H9 (cell line): ENCODE data around the gene FMN1. TPM values are rescaled to one million over a fixed set of nuclear protein-coding genes. Genes with fewer than 3 reads are reported as not detected.

Experiments used
- DNase-seq: peaks from one replicate; pipeline ENCODE4 v3.0.0-alpha.2; 2017
- H2AFZ ChIP-seq: one replicate; pipeline ENCODE4 v1.6.1; 2013; ENCODE audit warnings: mild to moderate bottlenecking, low read length, control low read depth, moderate library complexity
- H2AK5ac ChIP-seq: 2 replicates; pipeline ENCODE4 v1.6.1; 2013; ENCODE audit warnings: low read length, control low read depth, mixed read lengths; ENCODE audit not compliant: insufficient read length
- H2BK120ac ChIP-seq: one replicate; pipeline ENCODE4 v1.6.1; 2013; ENCODE audit warnings: low read depth, mild to moderate bottlenecking, low read length, control low read depth, inconsistent platforms; ENCODE audit not compliant: poor library complexity, severe bottlenecking
- H2BK12ac ChIP-seq: 2 replicates; pipeline ENCODE4 v1.6.1; 2013; ENCODE audit warnings: low read length, control low read depth, mixed read lengths, low read depth; ENCODE audit not compliant: insufficient read length
- H2BK15ac ChIP-seq: 2 replicates; pipeline ENCODE4 v1.6.1; 2013; ENCODE audit warnings: low read depth, low read length, control low read depth
- H2BK20ac ChIP-seq: one replicate; pipeline ENCODE4 v1.6.1; 2013; ENCODE audit warnings: low read depth, mild to moderate bottlenecking, low read length, control low read depth, inconsistent platforms; ENCODE audit not compliant: poor library complexity, severe bottlenecking
- H2BK5ac ChIP-seq: 2 replicates; pipeline ENCODE4 v1.6.1; 2013; ENCODE audit warnings: low read length, control low read depth, mixed read lengths; ENCODE audit not compliant: insufficient read length
- H3K14ac ChIP-seq: 2 replicates; pipeline ENCODE4 v1.6.1; 2013; ENCODE audit warnings: low read length, control low read depth; ENCODE audit not compliant: insufficient read depth
- H3K18ac ChIP-seq: 2 replicates; pipeline ENCODE4 v1.6.1; 2013; ENCODE audit warnings: low read depth, mild to moderate bottlenecking, mixed read lengths, low read length, control low read depth; ENCODE audit not compliant: insufficient read length
- H3K23ac ChIP-seq: 2 replicates; pipeline ENCODE4 v1.6.1; 2013; ENCODE audit warnings: low read length, control low read depth, mixed read lengths, low read depth; ENCODE audit not compliant: insufficient read length
- H3K23me2 ChIP-seq: 2 replicates; pipeline ENCODE4 v1.6.1; 2013; ENCODE audit warnings: low read depth, mild to moderate bottlenecking, mixed read lengths, low read length, control low read depth; ENCODE audit not compliant: insufficient read length, poor library complexity, severe bottlenecking
- H3K27ac ChIP-seq: 2 replicates; pipeline ENCODE4 v1.5.1; 2013; ENCODE audit warnings: low read length, control low read depth, mixed read lengths, low read depth; ENCODE audit not compliant: insufficient read length
- H3K27me3 ChIP-seq: 2 replicates; pipeline ENCODE4 v1.6.1; 2013; ENCODE audit warnings: low read length, control low read depth, inconsistent platforms; ENCODE audit not compliant: insufficient read depth
- H3K4ac ChIP-seq: 2 replicates; pipeline ENCODE4 v1.6.1; 2013; ENCODE audit warnings: low read depth, mild to moderate bottlenecking, control low read depth, inconsistent platforms, low read length, moderate library complexity
- H3K4me1 ChIP-seq: 2 replicates; pipeline ENCODE4 v1.6.1; 2013; ENCODE audit warnings: low read length, control low read depth, inconsistent platforms; ENCODE audit not compliant: insufficient read depth
- H3K4me2 ChIP-seq: 2 replicates; pipeline ENCODE4 v1.6.1; 2013; ENCODE audit warnings: low read length, control low read depth, mixed read lengths; ENCODE audit not compliant: insufficient read length, insufficient read depth
- H3K56ac ChIP-seq: 2 replicates; pipeline ENCODE4 v1.6.1; 2013; ENCODE audit warnings: low read depth, mild to moderate bottlenecking, mixed read lengths, low read length, control low read depth; ENCODE audit not compliant: insufficient read length
- H3K79me1 ChIP-seq: 2 replicates; pipeline ENCODE4 v1.6.1; 2013; ENCODE audit warnings: low read depth, mild to moderate bottlenecking, moderate library complexity, low read length, control low read depth, inconsistent platforms; ENCODE audit not compliant: insufficient read depth, poor library complexity, severe bottlenecking
- H3K79me2 ChIP-seq: 2 replicates; pipeline ENCODE4 v1.6.1; 2013; ENCODE audit warnings: low read length, control low read depth, inconsistent platforms; ENCODE audit not compliant: insufficient read depth
- H3K9ac ChIP-seq: 2 replicates; pipeline ENCODE4 v1.6.1; 2013; ENCODE audit warnings: low read length, control low read depth, mixed read lengths; ENCODE audit not compliant: insufficient read length; ENCODE audit errors: extremely low read depth
- H3K9me3 ChIP-seq: one replicate; pipeline ENCODE4 v1.6.1; 2013; ENCODE audit warnings: low read depth, low read length, inconsistent platforms; ENCODE audit not compliant: control insufficient read depth
- H3T11ph ChIP-seq: one replicate; pipeline ENCODE4 v1.6.1; 2013; ENCODE audit warnings: mild to moderate bottlenecking, low read length, control low read depth, inconsistent platforms
- H4K20me1 ChIP-seq: one replicate; pipeline ENCODE4 v1.6.1; 2013; ENCODE audit not compliant: control insufficient read depth, insufficient read length, insufficient read depth
- H4K5ac ChIP-seq: 2 replicates; pipeline ENCODE4 v1.6.1; 2013; ENCODE audit warnings: low read depth, mild to moderate bottlenecking, mixed read lengths, low read length, control low read depth; ENCODE audit not compliant: insufficient read length
- H4K8ac ChIP-seq: replicated peaks from 2 replicates; pipeline ENCODE4 v1.6.1; 2013; ENCODE audit warnings: low read length, control low read depth, mixed read lengths, low read depth; ENCODE audit not compliant: insufficient read length
- H4K91ac ChIP-seq: 2 replicates; pipeline ENCODE4 v1.6.1; 2013; ENCODE audit warnings: low read depth, mild to moderate bottlenecking, moderate library complexity, mixed read lengths, low read length, control low read depth; ENCODE audit not compliant: insufficient read length
- H3K27ac Mint-ChIP-seq, 3 experiments: 2 replicates in 2 of 3; 3 replicates in 1 of 3; pipeline ENCODE4 v1.8.0; 2020 to 2021; ENCODE audit warnings: mixed read lengths in 3 of 3, mild to moderate bottlenecking in 1 of 3, moderate library complexity in 1 of 3
- H3K27me3 Mint-ChIP-seq: 2 replicates; pipeline ENCODE4 v1.8.0; 2021; ENCODE audit warnings: low read depth, mild to moderate bottlenecking, moderate library complexity, mixed read lengths
- H3K36me3 Mint-ChIP-seq, 3 experiments: 2 replicates in 2 of 3; 3 replicates in 1 of 3; pipeline ENCODE4 v1.8.0; 2020 to 2021; ENCODE audit warnings: low read depth in 3 of 3, mixed read lengths in 3 of 3; ENCODE audit not compliant: insufficient read depth in 1 of 3
- H3K4me1 Mint-ChIP-seq, 2 experiments: 2 replicates each; pipeline ENCODE4 v1.8.0; 2020; ENCODE audit warnings: mixed read lengths in 2 of 2
- H3K4me3 Mint-ChIP-seq, 2 experiments: 2 replicates in 1 of 2; 3 replicates in 1 of 2; pipeline ENCODE4 v1.8.0; 2020 to 2021; ENCODE audit warnings: mild to moderate bottlenecking in 2 of 2, mixed read lengths in 2 of 2, moderate library complexity in 1 of 2
- H3K9me3 Mint-ChIP-seq, 2 experiments: 2 replicates in 1 of 2; 3 replicates in 1 of 2; pipeline ENCODE4 v1.8.0; 2020; ENCODE audit warnings: mild to moderate bottlenecking in 2 of 2, mixed read lengths in 2 of 2, moderate library complexity in 1 of 2
- CTCF ChIP-seq: fragments of 200-600 bp; sonication (generic); conservative IDR thresholded peaks from 3 replicates; pipeline ENCODE4 v1.8.0; 2021; ENCODE audit warnings: antibody characterized with exemption, mild to moderate bottlenecking
- WGBS: extraction: QIAGEN DNeasy Blood & Tissue Kit; methylation state at CpG from one replicate; pipeline ENCODE4 v1.1.7; 2013; ENCODE audit warnings: missing lambda C conversion rate, low lambda C conversion rate, mixed read lengths; ENCODE audit not compliant: insufficient read length; ENCODE audit errors: extremely low coverage; 5-methylcytosine and 5-hydroxymethylcytosine counted together
- total RNA-seq: library from RNA; stranded (reverse); gene quantifications from 2 replicates; pipeline ENCODE4 v1.2.1, GENCODE V29; 2021

FMN1 gene
- total RNA-seq, 1 experiment from 2014 or later: 1.9 TPM

DNA sequence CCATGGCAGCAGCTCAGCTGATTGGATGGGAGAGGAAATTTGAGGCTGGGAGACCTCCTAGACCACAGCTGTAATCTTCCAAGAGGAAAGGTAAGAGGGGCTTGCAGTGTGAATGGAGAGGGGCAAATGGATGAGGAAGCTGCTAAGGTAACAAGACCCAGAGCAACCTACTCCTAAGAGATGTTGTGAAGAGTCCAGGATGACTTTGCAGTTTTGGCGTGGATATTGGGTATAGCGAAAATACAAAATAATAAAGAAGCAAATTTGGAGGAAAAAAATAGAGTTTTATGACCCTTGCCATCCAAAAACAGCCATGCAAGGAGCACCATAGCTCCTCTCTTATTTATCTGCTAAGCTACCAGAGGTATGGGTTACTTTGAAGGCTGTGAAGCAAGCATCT is 290.1 kb downstream of the FMN1 start:
- H2AK5ac ChIP-seq: no peak overlapping the region
- no peaks in the 10 kb centered on the region for H3K23me2 ChIP-seq
- Mint-ChIP-seq H3K36me3 (no peaks in the 10 kb centered on the region), H3K4me3 (no peak overlapping the region), H3K27ac (no peak overlapping the region), H3K4me1 (peaks cover 44 to 53% of the 10 kb centered on the region in 2 experiments), H3K27me3 (peaks cover 20% of the 10 kb centered on the region), H3K9me3 (no peaks in the 10 kb centered on the region)
- no peak overlapping the region for H4K8ac ChIP-seq
- no peak overlapping the region for H3K14ac ChIP-seq
- no peaks in the 10 kb centered on the region for H3K9me3 ChIP-seq
- no peak overlapping the region for H4K91ac ChIP-seq
- H3K4ac ChIP-seq: no peak overlapping the region
- DNase-seq: no peak
- no peak overlapping the region for H3K4me2 ChIP-seq
- no peak overlapping the region for H3K23ac ChIP-seq
- TF ChIP-seq CTCF: no peak
- no peaks in the 10 kb centered on the region for H3K27me3 ChIP-seq
- H2BK12ac ChIP-seq: no peak overlapping the region
- no peaks in the 10 kb centered on the region for H4K20me1 ChIP-seq
- H3K79me2 ChIP-seq: no peaks in the 10 kb centered on the region
- H2BK20ac ChIP-seq: no peak overlapping the region
- H3K18ac ChIP-seq: no peak overlapping the region
- no peak overlapping the region for H2BK15ac ChIP-seq
- H3T11ph ChIP-seq: no peak overlapping the region
- no peaks in the 10 kb centered on the region for H3K4me1 ChIP-seq
- no peak overlapping the region for H4K5ac ChIP-seq
- no peaks in the 10 kb centered on the region for H3K79me1 ChIP-seq
- H2BK5ac ChIP-seq: no peak overlapping the region
- WGBS: no CpG with 5 or more reads among the region's 2 CpGs
- no peak overlapping the region for H2BK120ac ChIP-seq
- H3K27ac ChIP-seq: no peak overlapping the region
- H3K56ac ChIP-seq: no peak overlapping the region
- H2AFZ ChIP-seq: no peak overlapping the region
- no peak overlapping the region for H3K9ac ChIP-seq
